K562 (cell line): ENCODE results near the gene PEX7. TPM values are rescaled to one million over a fixed set of nuclear protein-coding genes. Genes with fewer than 3 reads are reported as not detected.
A peak's percentile ranks its signal among the peaks of the same experiment; 100 is the strongest.

Experiments used
- ATAC-seq: fragments of 200-7000 bp; cut with Tn5 transposase; 3 replicates; pipeline ENCODE4 v1.9.1; 2020; ENCODE audit warnings: moderate library complexity
- BruUV-seq: library from RNA; stranded (reverse); fragments of 400-500 nt; replicated peaks from 2 replicates; lab custom pipeline; 2021; lab: Mats Ljungman, UMichigan
- CTCF ChIA-PET: fragments of 300-600 bp; formaldehyde crosslinking; extraction: SDS; loops from one replicate; lab custom pipeline; 2021; ENCODE audit warnings: low intra/inter-chr PET ratio; lab: Yijun Ruan, JAX
- POLR2A ChIA-PET: fragments of 300-600, 350-650 bp; sonication (Branson Sonifier 250); formaldehyde crosslinking; extraction: SDS; loops from one replicate; lab custom pipeline; 2021; ENCODE audit warnings: antibody characterized with exemption, inconsistent platforms; lab: Yijun Ruan, JAX
- DNase-seq, 4 experiments: peaks; one replicate each; pipeline versions ENCODE4 v3.0.0 to v3.0.0-alpha.2; 2011 to 2018; ENCODE audit warnings: low spot score in 3 of 4, mixed read lengths in 3 of 4; ENCODE audit errors: extremely low read depth in 1 of 4
- FAIRE-seq: peaks from 2 replicates; lab custom pipeline; 2011; peaks lifted over from hg19 to GRCh38; lab: Jason Lieb, UNC
- H2AFZ ChIP-seq: 2 replicates; pipeline ENCODE4 v1.6.0; 2011; ENCODE audit warnings: low read depth, low read length, control low read depth, inconsistent platforms
- H3K27ac ChIP-seq: fragments of 200-600 bp; 3 replicates; pipeline ENCODE4 v1.8.0; 2011; ENCODE audit warnings: low read depth, mild to moderate bottlenecking, control low read depth, inconsistent platforms, low read length, moderate library complexity, mixed read lengths; ENCODE audit errors: extremely low read depth
- H3K27me3 ChIP-seq, 2 experiments: fragments of 300-600 bp in 1 of 2; 2 replicates in 1 of 2; 3 replicates in 1 of 2; pipeline versions ENCODE4 v1.6.0 to v1.8.0; 2011; ENCODE audit warnings: inconsistent platforms in 2 of 2, low read length in 2 of 2, mild to moderate bottlenecking in 1 of 2, mixed read lengths in 1 of 2, moderate library complexity in 1 of 2; ENCODE audit not compliant: control insufficient read depth in 2 of 2, insufficient read depth in 2 of 2
- H3K36me3 ChIP-seq: fragments of 300-600 bp; 3 replicates; pipeline ENCODE4 v1.8.0; 2011; ENCODE audit warnings: mild to moderate bottlenecking, low read length, inconsistent platforms; ENCODE audit not compliant: control insufficient read depth, insufficient read depth
- H3K4me1 ChIP-seq, 2 experiments: fragments of 200-600 bp in 1 of 2; replicated peaks in 1 of 2; 2 replicates in 1 of 2; 3 replicates in 1 of 2; pipeline versions ENCODE4 v1.5.1 to v1.8.0; 2011; ENCODE audit warnings: inconsistent platforms in 2 of 2, low read length in 2 of 2, mild to moderate bottlenecking in 1 of 2, mixed read lengths in 1 of 2, moderate library complexity in 1 of 2; ENCODE audit not compliant: control insufficient read depth in 2 of 2, insufficient read depth in 2 of 2
- H3K4me2 ChIP-seq: 2 replicates; pipeline ENCODE4 v1.6.1; 2011; ENCODE audit warnings: low read length, control low read depth, inconsistent platforms, mixed read lengths; ENCODE audit not compliant: insufficient read depth
- H3K4me3 ChIP-seq: fragments of 200-600 bp; sonication (generic), shearing (Covaris generic); 2 replicates; pipeline ENCODE4 v1.5.1; 2016; ENCODE audit warnings: control low read depth, inconsistent platforms
- H3K79me2 ChIP-seq: fragments of 200-600 bp; 3 replicates; pipeline ENCODE4 v1.8.0; 2011; ENCODE audit warnings: low read length, inconsistent platforms; ENCODE audit not compliant: control insufficient read depth, insufficient read depth
- H3K9ac ChIP-seq, 2 experiments: 2 replicates each; pipeline versions ENCODE4 v1.6.0 to v1.6.1; 2011; ENCODE audit warnings: low read depth in 2 of 2, low read length in 2 of 2, control low read depth in 1 of 2, inconsistent platforms in 1 of 2, mild to moderate bottlenecking in 1 of 2, mixed read lengths in 1 of 2; ENCODE audit not compliant: insufficient read depth in 1 of 2
- H3K9me1 ChIP-seq: one replicate; pipeline ENCODE4 v1.6.0; 2011; ENCODE audit warnings: inconsistent platforms, mild to moderate bottlenecking, low read length, moderate library complexity; ENCODE audit not compliant: control insufficient read depth, insufficient read depth
- H3K9me3 ChIP-seq: replicated peaks from 2 replicates; pipeline ENCODE4 v1.5.1; 2011; ENCODE audit warnings: low read depth, low read length, inconsistent platforms; ENCODE audit not compliant: control insufficient read depth, insufficient read depth
- H4K20me1 ChIP-seq: replicated peaks from 2 replicates; pipeline ENCODE4 v1.6.1; 2011; ENCODE audit warnings: low read length, inconsistent platforms, mixed read lengths; ENCODE audit not compliant: control insufficient read depth, insufficient read depth
- ARID1B ChIP-seq: fragments of 450-650 bp; IDR thresholded peaks from 2 replicates; pipeline ENCODE4 v1.6.1; 2016; ENCODE audit warnings: antibody characterized with exemption, mild to moderate bottlenecking, inconsistent platforms
- CBFA2T2 ChIP-seq: fragments of 450-650 bp; conservative IDR thresholded peaks from 2 replicates; pipeline ENCODE4 v1.6.1; 2017; ENCODE audit warnings: mild to moderate bottlenecking
- CBFA2T3 ChIP-seq: fragments of 450-650 bp; IDR thresholded peaks from 2 replicates; pipeline ENCODE4 v1.6.1; 2017
- CC2D1A ChIP-seq: fragments of 450-650 bp; IDR thresholded peaks from 2 replicates; pipeline ENCODE4 v1.6.1; 2017; ENCODE audit warnings: mild to moderate bottlenecking
- DDX20 ChIP-seq: fragments of 450-650 bp; IDR thresholded peaks from 2 replicates; pipeline ENCODE4 v1.6.1; 2016; ENCODE audit warnings: missing genetic modification characterization, low read depth, mild to moderate bottlenecking, missing compliant biosample characterization, moderate library complexity
- DNMT1 ChIP-seq: fragments of 450-650 bp; IDR thresholded peaks from 2 replicates; pipeline ENCODE4 v1.6.1; 2016; ENCODE audit warnings: antibody characterized with exemption, mild to moderate bottlenecking
- GABPB2 ChIP-seq: fragments of 250-450 bp; sonication (Bioruptor Pico); conservative IDR thresholded peaks from 2 replicates; pipeline ENCODE4 v1.5.1; 2021; ENCODE audit warnings: mild to moderate bottlenecking
- GTF2E2 ChIP-seq: fragments of 200-800 bp; sonication (Bioruptor generic); IDR thresholded peaks from 2 replicates; pipeline ENCODE4 v1.6.1; 2016; ENCODE audit warnings: missing genetic modification characterization, missing compliant biosample characterization
- KDM5B ChIP-seq: fragments of 200-600 bp; sonication (generic); IDR thresholded peaks from 2 replicates; pipeline ENCODE4 v1.6.1; 2012; ENCODE audit warnings: low read depth, mild to moderate bottlenecking, moderate library complexity, low read length, control low read depth, inconsistent platforms; ENCODE audit not compliant: insufficient replicate concordance
- LCOR ChIP-seq: sonication (generic); formaldehyde crosslinking; IDR thresholded peaks from 2 replicates; pipeline ENCODE4 v1.8.0; 2022; ENCODE audit warnings: mild to moderate bottlenecking, missing genetic modification reagents
- LEF1 ChIP-seq: fragments of 450-650 bp; IDR thresholded peaks from 2 replicates; pipeline ENCODE4 v1.6.1; 2016; ENCODE audit warnings: mild to moderate bottlenecking
- MAX ChIP-seq: sonication (generic); formaldehyde crosslinking; IDR thresholded peaks from 2 replicates; pipeline ENCODE4 v1.9.0; 2022; ENCODE audit warnings: mild to moderate bottlenecking, missing genetic modification reagents
- MBD2 ChIP-seq: sonication (generic); IDR thresholded peaks from 2 replicates; pipeline ENCODE4 v1.6.1; 2016; ENCODE audit warnings: low read depth, borderline replicate concordance
- MED1 ChIP-seq: sonication (generic); formaldehyde crosslinking; IDR thresholded peaks from 2 replicates; pipeline ENCODE4 v1.8.1; 2023; ENCODE audit warnings: missing genetic modification reagents, borderline replicate concordance
- NFE2 ChIP-seq: IDR thresholded peaks from 2 replicates; pipeline ENCODE4 v1.6.1; 2014; ENCODE audit warnings: antibody characterized with exemption, low read depth
- PRPF4 ChIP-seq: fragments of 200-400 bp; formaldehyde crosslinking; IDR thresholded peaks from one replicate; pipeline ENCODE4 v1.6.1; 2017; ENCODE audit warnings: low read length, low read depth, mild to moderate bottlenecking; ENCODE audit not compliant: insufficient read depth, poor library complexity, severe bottlenecking
- SIN3A ChIP-seq, 2 experiments: fragments of 150-350 bp in 1 of 2; IDR thresholded peaks; 2 replicates each; pipeline ENCODE4 v1.6.1; 2011 to 2016; ENCODE audit warnings: borderline replicate concordance in 2 of 2, low read depth in 2 of 2, low read length in 2 of 2, mild to moderate bottlenecking in 2 of 2, moderate library complexity in 2 of 2; ENCODE audit not compliant: control insufficient read depth in 1 of 2
- SREBF1 ChIP-seq: fragments of 150-350 bp; IDR thresholded peaks from 2 replicates; pipeline ENCODE4 v1.6.1; 2014; ENCODE audit warnings: antibody characterized with exemption, low read depth, low read length, borderline replicate concordance
- TAL1 ChIP-seq: fragments of 450-650 bp; IDR thresholded peaks from 2 replicates; pipeline ENCODE4 v1.6.1; 2016; ENCODE audit warnings: mild to moderate bottlenecking
- TCF15 ChIP-seq: fragments of 250-450 bp; sonication (Bioruptor Pico); IDR thresholded peaks from 2 replicates; pipeline ENCODE4 v1.8.0; 2022; ENCODE audit warnings: moderate library complexity, mild to moderate bottlenecking, inconsistent platforms
- TEAD4 ChIP-seq, 2 experiments: sonication (generic) in 1 of 2; formaldehyde crosslinking in 1 of 2; IDR thresholded peaks; 2 replicates each; pipeline versions ENCODE4 v1.6.1 to v1.8.0; 2012 to 2022; ENCODE audit warnings: borderline replicate concordance in 1 of 2, inconsistent platforms in 1 of 2, low read length in 1 of 2, mild to moderate bottlenecking in 1 of 2, missing genetic modification reagents in 1 of 2
- TFAP4 ChIP-seq: sonication (generic); formaldehyde crosslinking; IDR thresholded peaks from 2 replicates; pipeline ENCODE4 v1.8.0; 2022; ENCODE audit warnings: missing genetic modification reagents, mild to moderate bottlenecking, moderate library complexity, borderline replicate concordance
- ZBTB17 ChIP-seq: fragments of 450-650 bp; formaldehyde crosslinking; IDR thresholded peaks from 2 replicates; pipeline ENCODE4 v1.4.0; 2020; ENCODE audit warnings: mild to moderate bottlenecking
- ZKSCAN3 ChIP-seq: fragments of 250-450 bp; sonication (Bioruptor Pico); IDR thresholded peaks from 2 replicates; pipeline ENCODE4 v1.4.0; 2020
- ZNF785 ChIP-seq: fragments of 250-450 bp; sonication (Bioruptor Pico); IDR thresholded peaks from 2 replicates; pipeline ENCODE4 v1.4.0; 2020; ENCODE audit warnings: mild to moderate bottlenecking
- WGBS: fragments of 100-300 bp; shearing (Covaris generic); methylation state at CpG from one replicate; pipeline ENCODE4 v1.1.6; 2016; ENCODE audit warnings: low coverage, mixed read lengths; ENCODE audit not compliant: insufficient coverage; ENCODE audit errors: missing lambda C conversion rate; 5-methylcytosine and 5-hydroxymethylcytosine counted together
- in situ Hi-C: fragments of 300-500 bp; cut with MboI; formaldehyde crosslinking; loops from 4 replicates; pipeline ENCODE4 v1.15.0; 2018; ENCODE audit warnings: inconsistent platforms, mixed read lengths
- intact Hi-C: fragments of 100-400 bp; cut with micrococcal nuclease; formaldehyde crosslinking; loops from 2 replicates; pipeline ENCODE4 v1.14.2; 2022
- polyA plus RNA-seq, 8 experiments: library from polyadenylated mRNA; depleted of rRNA in 4 of 8; stranded (reverse) in 5 of 8; unstranded in 3 of 8; fragments of >200 nt; fragmentation: Nextera tagmentation in 2 of 8; fragmentation: Illumina TruSeq in 1 of 8; extraction: Ambion mirVana in 2 of 8; extraction: Trizol in 1 of 8; gene quantifications; 2 replicates each; pipeline versions ENCODE4 v1.2.1 to v1.2.3, GENCODE V29; 2011 to 2014; ENCODE audit warnings: inconsistent platforms in 1 of 8, missing spikeins in 1 of 8
- total RNA-seq, 7 experiments: library from RNA; depleted of rRNA in 6 of 7; stranded (reverse); fragments of >200 nt in 6 of 7; fragmentation: Illumina TruSeq in 2 of 7; extraction: Trizol in 2 of 7; gene quantifications; 2 replicates each; pipeline versions ENCODE4 v1.2.1 to v1.2.3, GENCODE V29; 2011 to 2021; ENCODE audit warnings: low replicate concordance in 1 of 7

PEX7 gene
- total and polyA plus RNA-seq, 9 of the 15 experiments (the other 6 are each of a cell fraction or from before 2014, with no cell fraction given): 1.6 to 12.9 (median 9.1) TPM

- peak in 1 of 4 experiments; percentile 15 for DNase-seq
- Histone ChIP-seq H3K4me1 (peaks cover 6 to 12% of the 10 kb centered on the region in 2 experiments; a peak in 3 of 5 replicates), H4K20me1 (no peaks in the 10 kb centered on the region), H3K9ac (no peak overlapping the region), H3K4me2 (no peak overlapping the region), H3K27ac (no peak overlapping the region), H2AFZ (no peak overlapping the region; the same call in 1 of the 2 replicates), H3K27me3 (no peaks in the 10 kb centered on the region), H3K4me3 (no peak overlapping the region), H3K36me3 (no peaks in the 10 kb centered on the region), H3K79me2 (no peaks in the 10 kb centered on the region), H3K9me3 (no peaks in the 10 kb centered on the region), H3K9me1 (no peaks in the 10 kb centered on the region)
- ATAC-seq: no peak; the same call in 1 of the 3 replicates
- FAIRE-seq: peak; percentile 15
- 9% methylated on average over 3 of the region's 3 CpGs for WGBS
- ChIA-PET CTCF (no interaction called here), POLR2A (interaction anchor here (0.6 to 1.3 kb wide), 3 partner anchors 10 to 36 kb away, joined by 3 read pairs; no protein-coding TSS in a partner anchor)
- in situ Hi-C loops (no loop called here), intact Hi-C loops (no loop called here)
- BruUV-seq: no TSS peak
- TF ChIP-seq LCOR (CRISPR knock-in tag) (no peak), DNMT1 (no peak), ZKSCAN3 (no peak), GTF2E2 (no peak), DDX20 (tag) (no peak), ZBTB17 (CRISPR knock-in tag) (no peak), TCF15 (CRISPR knock-in tag) (no peak), TEAD4 (IDR thresholded peaks at IDR 0.05; ENCODE audit: low read length) (peak; percentile 39; the same call in 1 of the 2 replicates), TEAD4 (CRISPR knock-in tag; IDR thresholded peaks at IDR 0.05; ENCODE audit: borderline replicate concordance) (no peak), KDM5B (no peak), CBFA2T3 (peak; percentile 44), SREBF1 (no peak), PRPF4 (no peak), ZNF785 (CRISPR knock-in tag) (no peak), MAX (CRISPR knock-in tag) (no peak), CBFA2T2 (0 out of 2 replicates have a peak, but pooled peaks have one; percentile 9), SIN3A (IDR thresholded peaks at IDR 0.05; ENCODE audit: borderline replicate concordance in 2 of 2, control insufficient read depth in 1 of 2, low read depth in 2 of 2, low read length in 2 of 2) (no peak), TAL1 (0 out of 2 replicates have a peak, but pooled peaks have one; percentile 15), LEF1 (no peak), MED1 (CRISPR knock-in tag) (no peak), ARID1B (0 out of 2 replicates have a peak, but pooled peaks have one; percentile 27), NFE2 (no peak), GABPB2 (CRISPR knock-in tag) (no peak), MBD2 (no peak), TFAP4 (CRISPR knock-in tag) (no peak), CC2D1A (no peak)
These were observed 73.5 kb downstream of the PEX7 start for GRCh38 chr6:136895901-136896300.
